Keratinocyte (primary cell): Measurements from ENCODE around the gene RNPS1.

Experiments used
- CTCF ChIP-seq, 3 experiments: IDR thresholded peaks in 1 of 3; conservative IDR thresholded peaks in 1 of 3; optimal IDR thresholded peaks in 1 of 3; 2 replicates in 2 of 3; 3 replicates in 1 of 3; pipeline versions ENCODE3 to v1.5.1; 2011; ENCODE audit warnings: low read length in 3 of 3, mild to moderate bottlenecking in 3 of 3, moderate library complexity in 2 of 3, control low read depth in 1 of 3, inconsistent platforms in 1 of 3; ENCODE audit not compliant: insufficient read depth in 2 of 3; ENCODE audit errors: extremely low read depth in 1 of 3
- EZH2 ChIP-seq: IDR thresholded peaks from one replicate; pipeline ENCODE4 v1.6.1; 2012; ENCODE audit warnings: inconsistent platforms, mild to moderate bottlenecking, low read length, moderate library complexity

- TF ChIP-seq CTCF (optimal IDR thresholded peaks at IDR 0.05 in 1 of 3, IDR thresholded peaks at IDR 0.05 in 1 of 3, conservative IDR thresholded peaks at IDR 0.05 in 1 of 3; ENCODE audit: extremely low read depth in 1 of 3, insufficient read depth in 2 of 3, low read length in 3 of 3) = no peak
- TF ChIP-seq EZH2 = no peak
Measured at GRCh38 chr16:2243031-2243528, 24.8 kb downstream of the RNPS1 start.
